HG03159 (cell line): ENCODE measurements around the gene SYT15.

ENCODE experiments used
- ATAC-seq: cut with Tn5 transposase; IDR thresholded peaks from one replicate; pipeline ENCODE4 v1.9.1; 2021; ENCODE audit warnings: mild to moderate bottlenecking, moderate library complexity; ENCODE audit not compliant: unreplicated experiment

SYT15 gene

DNA sequence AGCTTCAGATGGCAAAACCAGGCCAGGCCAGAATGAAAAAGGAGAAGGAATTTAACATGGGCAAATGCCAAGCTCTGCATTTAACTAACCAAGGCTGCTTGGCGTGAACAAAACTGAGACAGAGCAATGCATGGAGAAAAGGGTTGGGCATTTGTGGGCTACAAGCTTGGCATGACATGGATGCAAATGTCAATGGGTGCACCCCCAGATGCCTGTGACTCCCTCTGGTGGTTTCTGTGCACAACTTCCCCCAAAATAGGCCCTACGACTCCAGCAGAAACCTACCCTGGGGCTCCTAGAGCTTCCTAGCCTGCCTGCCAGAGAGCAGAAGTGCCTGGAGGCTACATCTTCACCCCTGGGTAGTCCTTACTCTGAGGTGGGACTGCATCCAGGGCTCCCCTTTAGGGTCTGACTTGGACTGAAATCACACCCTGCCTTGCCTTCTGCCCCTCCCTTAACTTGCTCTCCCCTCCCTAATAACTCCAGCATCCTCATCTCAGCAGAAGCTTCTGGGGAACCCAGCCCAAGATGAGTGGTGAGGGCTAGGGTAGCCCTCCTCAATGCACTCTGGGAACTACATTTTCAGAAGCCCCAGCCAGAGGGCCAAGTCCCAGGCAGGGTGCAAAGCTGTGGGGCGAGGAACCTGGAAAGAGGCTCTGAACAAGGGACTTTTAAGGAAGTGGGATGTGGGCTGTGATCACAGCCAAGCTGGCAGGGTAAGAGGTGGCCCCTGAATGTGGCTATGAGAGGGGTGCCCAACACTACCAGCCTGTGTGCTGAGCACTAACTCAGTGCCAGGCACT is 33.7 kb upstream of the SYT15 start:
- no peak for ATAC-seq

DNA sequence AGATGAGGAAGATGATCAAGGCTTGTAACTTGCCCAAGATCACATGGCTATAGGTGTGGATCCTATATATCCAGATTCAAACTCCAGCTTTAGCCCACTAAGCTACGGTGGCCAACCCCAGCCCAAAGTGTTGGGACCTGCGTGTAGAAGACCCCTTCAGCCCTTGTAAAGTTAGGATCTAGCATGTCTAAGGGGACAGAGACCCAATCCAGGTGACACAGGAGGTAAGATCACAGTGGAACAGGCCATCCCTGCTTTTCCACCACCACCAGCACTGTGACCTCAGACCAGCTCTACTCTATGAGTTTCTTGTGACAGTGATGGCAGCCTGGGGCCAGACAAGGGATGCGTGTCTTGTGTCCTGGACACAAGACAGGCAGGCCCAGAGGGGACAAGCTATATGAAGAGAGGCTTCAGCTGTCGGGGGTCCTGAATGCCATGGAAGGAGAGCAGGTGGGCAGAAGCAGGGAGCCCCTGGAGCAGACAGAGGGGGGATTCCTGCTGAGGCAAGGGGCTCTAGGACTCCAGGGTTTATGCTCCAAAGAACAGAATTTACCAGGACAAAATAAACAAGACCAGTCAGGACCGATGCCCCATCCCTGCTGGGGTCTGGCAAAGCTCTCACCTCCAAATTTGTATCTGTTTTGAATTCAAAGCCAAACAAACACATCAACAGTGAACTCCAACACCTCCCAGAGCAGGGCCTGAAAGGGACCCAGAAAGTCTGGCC is 32.9 kb upstream of the SYT15 start:
- ATAC-seq, result no peak

DNA sequence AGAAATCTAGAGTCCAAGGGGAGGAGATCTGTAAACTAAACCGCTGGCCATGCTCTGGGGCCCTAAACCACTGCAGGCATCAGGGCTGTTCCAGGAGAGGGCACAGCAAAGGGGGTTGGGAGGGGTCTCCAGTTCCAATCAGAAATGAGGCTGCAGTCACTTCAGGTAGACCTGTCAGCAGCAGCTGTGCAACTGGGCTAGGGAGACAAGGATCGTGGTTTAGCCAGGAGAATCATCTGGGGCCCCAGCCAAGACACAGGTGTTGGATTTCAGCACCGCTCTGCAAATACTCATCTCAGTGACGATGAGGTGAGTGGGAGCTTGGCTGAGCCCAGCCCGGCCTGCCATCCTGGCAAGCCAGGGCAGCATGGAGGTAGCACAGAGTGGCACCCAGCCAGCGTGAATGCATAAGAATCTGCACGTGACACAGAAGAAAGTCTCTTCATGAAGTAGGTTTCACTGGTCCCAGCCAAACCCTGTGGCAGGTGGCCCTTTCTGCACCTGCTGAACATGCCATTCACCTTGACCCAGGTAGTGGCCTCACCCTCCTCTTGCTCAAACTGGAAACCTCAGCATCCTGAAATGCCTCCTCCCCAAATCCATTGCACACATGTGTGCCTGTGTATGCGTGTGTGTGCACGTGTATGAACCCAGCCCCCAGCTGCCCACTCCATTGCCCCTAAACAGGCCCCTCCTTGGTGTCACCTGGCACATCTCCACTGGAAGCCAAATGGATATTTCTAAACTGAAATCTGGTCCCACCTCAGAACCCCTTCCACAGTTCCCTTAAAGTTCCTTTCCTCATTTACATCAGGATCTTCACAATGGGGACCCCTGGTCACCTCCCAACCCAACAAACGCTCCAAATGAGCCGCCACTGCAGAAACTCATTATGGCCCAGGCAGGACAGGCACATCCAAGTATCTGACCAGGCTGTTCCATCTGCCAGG is 32.1 kb upstream of the SYT15 start:
- no peak for ATAC-seq

DNA sequence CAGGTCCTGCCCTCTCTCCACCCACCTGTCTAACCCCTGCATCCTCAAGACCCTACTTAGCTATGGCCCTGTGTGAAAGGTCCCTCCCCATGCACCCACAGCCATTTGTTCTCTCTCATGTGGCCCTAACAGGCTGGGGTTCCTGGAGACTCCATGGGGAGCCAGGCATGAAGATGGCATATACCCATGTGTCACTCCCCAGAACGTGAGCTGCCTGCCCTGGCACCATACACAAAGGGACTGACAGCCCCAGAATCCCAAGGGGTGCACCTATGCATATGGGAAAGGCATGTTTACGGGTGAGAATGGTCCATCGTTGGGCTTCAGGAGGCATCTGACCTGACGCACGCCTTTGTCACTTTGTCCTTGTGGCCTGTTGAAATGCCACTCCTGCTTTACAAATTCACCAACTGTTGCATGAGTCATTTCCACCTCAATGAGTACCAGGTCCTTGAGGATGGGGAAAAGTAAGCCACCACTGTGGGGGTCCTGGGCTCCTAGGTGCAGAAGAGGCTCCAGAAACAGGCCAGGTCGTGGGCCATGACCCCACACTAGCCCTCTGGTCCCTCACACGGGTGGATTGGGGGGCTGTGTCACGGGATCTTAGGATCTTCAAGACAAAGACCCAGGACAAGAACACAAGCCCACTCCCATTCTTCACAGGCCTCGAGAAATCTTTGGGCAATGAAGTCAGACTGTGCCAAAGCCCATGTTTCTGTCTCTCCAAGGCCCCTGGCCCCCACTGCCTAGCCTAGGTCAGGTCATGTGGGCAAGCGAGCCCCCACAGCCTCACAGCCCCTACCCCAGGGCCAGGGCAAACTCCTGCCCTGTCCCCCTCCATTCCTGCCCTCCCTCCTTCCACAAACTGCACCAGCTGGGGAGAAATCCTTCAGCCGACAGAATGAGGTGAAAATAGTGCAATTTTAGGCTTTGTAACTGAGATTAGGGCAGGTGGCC is 31.1 kb upstream of the SYT15 start:
- no peak for ATAC-seq

- no peak for ATAC-seq
Measured at GRCh38 chr10:46548498-46549090, 30.3 kb upstream of the SYT15 start.

GRCh38 chr10:46549171-46550075 is 29.5 kb upstream of the SYT15 start:
- ATAC-seq, result no peak

DNA sequence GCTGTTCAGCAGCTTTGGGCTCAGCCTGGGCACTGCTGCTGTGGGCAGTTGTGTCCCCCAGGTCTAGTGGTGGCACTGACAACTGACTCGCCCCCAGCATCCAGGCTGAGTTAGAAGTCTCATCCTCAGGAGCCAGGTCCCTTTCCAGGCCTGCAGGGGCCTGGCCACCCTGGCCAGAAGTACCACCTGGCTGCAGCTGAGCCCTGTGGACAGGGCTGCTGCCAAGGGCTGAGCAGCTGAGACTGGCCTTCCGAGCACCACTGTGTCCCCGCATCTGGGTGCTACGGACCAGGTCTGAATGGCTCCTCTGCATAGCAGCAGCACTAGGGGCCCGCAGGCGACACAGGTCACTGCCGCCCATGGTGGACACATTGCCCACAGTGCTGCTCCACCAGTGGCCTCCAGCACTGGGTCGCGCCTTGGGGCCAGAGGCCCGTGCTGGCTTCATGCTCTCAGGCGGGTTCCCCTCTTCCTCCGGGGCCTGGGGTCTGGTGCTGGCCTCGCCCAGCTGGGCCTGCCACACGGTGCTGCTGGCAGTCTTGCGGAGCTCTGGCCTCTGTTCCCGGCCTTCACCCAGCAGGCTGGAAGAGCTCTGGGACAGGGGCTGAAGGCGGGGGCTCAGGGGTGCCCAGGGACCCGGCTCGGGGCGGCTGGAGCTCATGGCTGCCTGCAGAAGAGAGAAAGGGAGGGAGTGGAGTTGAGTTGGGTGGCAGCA is 28.7 kb upstream of the SYT15 start:
- ATAC-seq, result no peak

GRCh38 chr10:46550795-46551700 is 27.9 kb upstream of the SYT15 start:
- ATAC-seq, result no peak

- ATAC-seq, result no peak
Measured at GRCh38 chr10:46551701-46552525, 27.0 kb upstream of the SYT15 start.

GRCh38 chr10:46552526-46553237 is 26.2 kb upstream of the SYT15 start:
- ATAC-seq, result no peak

DNA sequence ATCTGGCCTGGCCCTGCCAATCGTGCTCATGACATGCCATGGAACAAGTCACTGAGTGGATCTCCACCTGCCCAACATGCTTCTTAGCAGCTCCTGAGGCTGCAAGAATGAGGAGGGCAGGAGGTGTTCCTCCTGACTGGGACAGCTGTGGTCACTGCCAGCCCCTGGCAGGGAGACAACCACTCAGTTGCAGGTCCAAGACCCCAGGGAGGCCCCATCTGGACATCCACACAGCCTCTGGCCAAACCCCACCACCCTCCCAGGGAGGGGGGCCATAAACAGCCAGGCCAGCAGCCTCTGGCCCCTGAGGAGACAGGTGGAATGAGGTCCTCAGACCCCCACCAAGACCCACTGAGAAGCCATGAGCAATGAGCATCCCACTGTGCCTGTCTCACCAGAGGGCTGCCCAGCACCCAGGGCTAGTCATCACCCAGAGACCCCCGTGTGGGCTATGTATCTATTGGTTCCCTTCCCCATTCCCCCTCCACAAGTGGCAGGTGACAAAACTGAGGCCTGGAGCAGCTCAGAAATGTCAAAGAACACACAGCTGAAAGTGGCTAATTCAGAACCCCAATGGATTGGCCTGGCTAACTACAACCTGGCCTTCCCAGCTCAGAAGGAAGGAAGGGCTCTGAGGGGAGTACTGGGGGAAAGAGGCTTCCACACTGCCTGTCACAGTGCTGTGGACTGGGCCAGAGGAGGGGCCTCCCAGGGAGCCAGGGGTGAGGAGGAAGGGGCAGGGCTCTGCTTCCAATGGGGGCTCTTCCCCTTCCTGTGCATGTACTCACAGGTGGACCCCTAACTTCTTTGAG is 25.5 kb upstream of the SYT15 start:
- ATAC-seq, result no peak

GRCh38 chr10:46554166-46554781 is 24.7 kb upstream of the SYT15 start:
- no peak for ATAC-seq

DNA sequence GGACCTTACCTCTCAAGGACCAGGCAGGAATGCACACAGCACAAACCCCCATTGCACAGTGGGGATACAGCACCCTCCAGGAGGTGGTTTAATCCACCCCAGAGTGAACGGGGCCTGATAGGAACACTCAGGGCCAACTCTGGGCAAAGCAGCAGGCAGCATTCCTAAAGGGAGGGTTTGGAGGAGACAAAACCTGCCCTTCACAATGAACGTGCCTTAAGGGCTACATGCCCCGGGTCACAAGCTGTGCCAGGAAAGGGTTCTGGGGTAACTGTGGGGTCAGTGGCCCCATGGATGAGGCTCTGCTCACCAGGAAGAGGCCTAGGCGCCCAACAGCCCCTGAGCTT is 23.6 kb upstream of the SYT15 start:
- no peak for ATAC-seq

DNA sequence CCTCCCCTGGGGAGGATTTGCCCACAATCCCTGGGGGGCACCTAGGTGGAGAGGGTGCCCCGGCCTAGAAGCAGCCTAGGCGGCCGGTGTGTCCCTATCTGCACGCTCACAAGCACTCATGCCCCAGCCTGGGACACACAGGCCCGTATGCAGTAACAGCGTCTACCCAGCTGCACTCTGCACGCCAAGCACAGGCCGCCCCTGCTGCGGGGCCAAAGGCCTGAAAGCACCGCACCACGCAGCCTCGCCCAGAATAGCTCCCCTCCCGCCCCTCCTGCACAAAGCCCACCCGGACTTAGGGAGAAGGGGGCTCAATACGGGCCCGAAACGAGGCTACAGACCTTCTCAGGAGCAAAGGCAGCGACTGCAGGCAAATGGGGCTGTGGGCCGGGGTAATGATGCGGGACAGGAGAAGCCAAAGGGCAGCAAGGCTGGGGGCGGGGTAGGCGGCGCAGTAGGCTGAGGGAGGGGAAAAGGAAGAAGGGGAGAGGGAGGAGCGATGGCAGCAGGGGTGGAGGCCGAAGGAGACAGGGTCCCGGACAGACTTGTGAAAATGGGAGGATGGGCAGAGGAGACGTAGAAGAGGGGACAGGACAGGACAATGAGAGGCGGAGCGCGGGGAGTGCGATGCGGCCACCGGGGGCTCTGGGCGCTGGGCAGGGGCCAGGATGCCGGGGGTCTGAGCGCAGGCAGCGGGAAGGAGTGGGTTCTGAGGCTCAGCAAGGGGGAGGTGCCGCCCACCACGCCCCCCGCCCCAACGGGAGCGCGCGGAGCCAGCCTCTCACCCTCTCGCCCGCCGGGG is 23.0 kb upstream of the SYT15 start:
- no peak for ATAC-seq
